LHCN-M2 (cell line): ENCODE results near the gene CHMP2A. TPM values are rescaled to one million over a fixed set of nuclear protein-coding genes. Genes with fewer than 3 reads are reported as not detected.
"Not testable (repeated sequence)": the region's sequence is repeated elsewhere in the genome, so short reads cannot be mapped to it uniquely, and the experiment has no call there.

ENCODE experiments used
- DNase-seq: peaks from one replicate; pipeline ENCODE4 v3.0.0-alpha.2; 2012; ENCODE audit warnings: low read depth
- total RNA-seq: library from RNA; depleted of rRNA; stranded (reverse); fragments of >200 nt; gene quantifications from 2 replicates; pipeline ENCODE4 v1.2.3, GENCODE V29; 2014

The CHMP2A gene
- total RNA-seq, 1 experiment from 2014 or later: 125 TPM

DNA sequence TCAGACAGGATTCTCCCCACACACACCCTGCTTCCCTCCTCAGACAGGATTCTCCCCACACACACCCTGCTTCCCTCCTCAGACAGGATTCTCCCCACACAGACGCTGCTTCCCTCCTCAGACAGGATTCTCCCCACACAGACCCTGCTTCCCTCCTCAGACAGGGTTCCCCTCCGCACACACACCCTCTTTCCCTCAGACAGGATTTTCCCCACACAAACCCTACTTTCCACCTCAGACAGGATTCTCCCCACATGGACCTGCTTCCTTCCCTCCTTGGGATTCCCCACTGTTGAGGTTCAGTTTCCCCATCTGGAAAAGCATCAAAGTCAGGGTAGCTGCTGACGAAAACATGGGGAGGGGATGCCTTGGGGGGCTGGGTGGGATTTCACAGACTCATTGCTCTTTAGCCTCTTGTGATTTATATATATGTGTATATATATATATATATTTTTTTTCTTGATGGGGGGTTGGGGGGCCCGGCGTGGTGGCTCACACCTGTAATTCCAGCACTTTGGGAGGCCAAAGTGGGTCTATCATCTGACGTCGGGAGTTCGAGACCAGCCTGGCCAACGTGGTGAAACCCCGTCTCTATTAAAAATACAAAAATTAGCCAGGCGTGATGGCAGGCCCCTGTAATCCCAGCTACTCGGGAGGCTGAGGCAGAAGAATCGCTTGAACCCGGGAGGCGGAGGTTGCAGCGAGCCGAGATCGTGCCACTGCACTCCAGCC is 12.1 kb downstream of the CHMP2A start:
- DNase-seq: not testable (repeated sequence)

DNA sequence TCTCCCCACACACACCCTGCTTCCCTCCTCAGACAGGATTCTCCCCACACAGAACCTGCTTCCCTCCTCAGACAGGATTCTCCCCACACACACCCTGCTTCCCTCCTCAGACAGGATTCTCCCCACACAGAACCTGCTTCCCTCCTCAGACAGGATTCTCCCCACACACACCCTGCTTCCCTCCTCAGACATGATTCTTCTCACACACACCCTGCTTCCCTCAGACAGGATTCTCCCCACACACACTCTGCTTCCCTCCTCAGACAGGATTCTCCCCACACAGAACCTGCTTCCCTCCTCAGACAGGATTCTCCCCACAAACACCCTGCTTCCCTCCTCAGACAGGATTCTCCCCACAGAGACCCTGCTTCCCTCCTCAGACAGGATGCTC is 15.7 kb downstream of the CHMP2A start:
- not testable (repeated sequence) for DNase-seq

DNA sequence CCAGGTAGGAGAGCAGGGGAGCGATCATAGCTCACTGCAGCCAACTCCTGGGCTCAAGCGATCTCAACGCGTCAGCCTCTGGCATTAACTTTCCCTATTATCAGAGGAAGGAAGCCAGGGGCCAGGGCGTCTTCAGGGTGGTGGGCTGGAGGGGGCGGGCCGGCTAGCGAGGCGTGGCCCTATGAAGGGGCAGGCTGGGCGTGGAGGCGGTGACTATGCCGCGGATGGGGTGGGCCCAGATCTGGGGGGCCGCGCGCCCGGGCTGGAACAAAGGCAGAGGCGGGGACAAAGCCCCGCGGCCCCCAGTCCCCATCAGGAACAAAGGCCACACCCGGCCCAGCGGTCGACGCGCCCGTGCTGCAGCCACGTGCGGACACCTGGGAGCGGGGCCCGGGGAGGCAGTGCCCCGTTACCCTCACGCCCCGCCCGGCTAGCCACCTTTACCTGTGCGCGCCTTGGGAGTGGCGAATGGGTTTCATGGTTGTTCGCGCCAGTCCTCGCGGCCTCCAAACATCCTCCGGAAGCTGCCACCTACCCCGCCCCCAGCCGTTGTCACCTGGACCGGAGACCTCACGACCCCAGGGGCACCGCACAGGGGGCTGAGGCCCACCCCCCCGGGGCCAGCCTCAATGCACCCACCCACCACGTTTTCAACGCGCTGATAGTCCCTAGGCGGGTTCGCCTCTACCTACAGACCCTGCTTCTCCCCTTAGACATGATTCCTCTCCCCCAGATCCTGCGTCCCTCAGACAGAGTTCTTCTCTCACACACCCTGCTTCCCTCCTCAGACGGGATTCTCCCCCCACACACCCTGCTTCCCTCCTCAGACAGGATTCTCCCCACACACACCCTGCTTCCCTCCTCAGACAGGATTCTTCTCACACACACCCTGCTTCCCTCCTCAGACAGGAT is 16.4 kb downstream of the CHMP2A start:
- no peak for DNase-seq

DNA sequence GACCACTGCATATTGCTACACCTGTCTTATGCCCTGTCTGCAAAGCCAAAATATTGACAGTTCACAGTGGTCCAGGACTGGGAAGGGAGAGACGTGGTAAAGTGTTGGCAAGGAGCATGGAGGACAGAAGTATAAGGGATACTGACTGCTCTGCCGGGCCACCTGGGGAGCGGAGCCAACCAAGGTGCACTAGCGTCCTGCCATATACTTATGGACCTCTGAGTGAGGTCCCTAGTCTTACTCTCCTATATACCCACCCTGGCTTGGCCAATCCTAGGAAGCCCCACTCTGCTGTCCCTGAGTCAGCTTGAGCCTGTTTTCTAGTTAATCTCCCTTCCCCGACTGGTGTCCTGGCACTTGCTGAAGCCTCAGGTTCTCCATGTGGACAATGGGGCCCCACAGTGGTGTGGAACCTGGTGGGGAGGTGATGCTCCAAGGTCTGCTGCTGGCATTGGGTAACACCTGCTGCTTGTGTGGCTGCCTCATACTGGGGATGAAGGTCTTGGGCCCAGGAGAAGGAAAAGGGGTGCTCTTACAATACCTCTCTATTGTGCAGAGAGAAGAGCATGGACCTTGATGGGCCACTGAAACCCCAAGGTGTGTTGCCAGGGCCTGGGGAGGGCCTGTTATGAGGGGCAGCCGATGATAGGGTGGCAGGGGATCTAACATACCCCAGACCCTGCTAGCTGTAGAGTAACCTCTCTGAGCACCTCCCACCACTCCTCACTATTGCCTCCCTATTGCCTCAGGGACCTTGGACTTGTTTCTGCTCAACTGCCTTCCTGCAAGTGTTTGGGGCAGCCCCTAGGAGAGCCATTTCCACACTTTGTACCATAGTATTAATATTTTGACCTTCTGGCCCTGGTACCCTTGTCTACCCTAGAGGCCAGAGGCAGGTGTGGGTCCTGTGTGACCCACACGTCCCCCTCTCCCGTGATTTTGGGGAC is 17.8 kb downstream of the CHMP2A start:
- DNase-seq: no peak

DNA sequence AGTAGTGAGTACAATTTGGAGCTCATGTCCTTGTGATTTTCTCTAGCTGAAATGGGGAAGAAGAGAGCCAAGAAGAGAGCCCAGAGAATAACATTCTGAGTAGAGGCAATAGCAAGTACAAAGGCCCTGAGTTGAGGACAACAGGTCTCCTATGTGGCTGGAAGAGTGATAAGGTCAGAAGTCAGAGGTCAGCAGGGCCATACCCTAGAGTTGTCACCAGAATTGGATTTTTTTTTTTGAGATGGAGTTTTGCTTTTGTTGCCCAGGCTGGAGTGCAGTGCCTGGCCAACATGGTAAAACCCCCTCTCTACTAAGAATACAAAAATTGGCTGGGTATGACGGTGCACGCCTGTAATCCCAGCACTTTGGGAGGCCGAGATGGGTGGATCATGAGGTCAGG is 19.0 kb downstream of the CHMP2A start:
- DNase-seq: no peak

DNA sequence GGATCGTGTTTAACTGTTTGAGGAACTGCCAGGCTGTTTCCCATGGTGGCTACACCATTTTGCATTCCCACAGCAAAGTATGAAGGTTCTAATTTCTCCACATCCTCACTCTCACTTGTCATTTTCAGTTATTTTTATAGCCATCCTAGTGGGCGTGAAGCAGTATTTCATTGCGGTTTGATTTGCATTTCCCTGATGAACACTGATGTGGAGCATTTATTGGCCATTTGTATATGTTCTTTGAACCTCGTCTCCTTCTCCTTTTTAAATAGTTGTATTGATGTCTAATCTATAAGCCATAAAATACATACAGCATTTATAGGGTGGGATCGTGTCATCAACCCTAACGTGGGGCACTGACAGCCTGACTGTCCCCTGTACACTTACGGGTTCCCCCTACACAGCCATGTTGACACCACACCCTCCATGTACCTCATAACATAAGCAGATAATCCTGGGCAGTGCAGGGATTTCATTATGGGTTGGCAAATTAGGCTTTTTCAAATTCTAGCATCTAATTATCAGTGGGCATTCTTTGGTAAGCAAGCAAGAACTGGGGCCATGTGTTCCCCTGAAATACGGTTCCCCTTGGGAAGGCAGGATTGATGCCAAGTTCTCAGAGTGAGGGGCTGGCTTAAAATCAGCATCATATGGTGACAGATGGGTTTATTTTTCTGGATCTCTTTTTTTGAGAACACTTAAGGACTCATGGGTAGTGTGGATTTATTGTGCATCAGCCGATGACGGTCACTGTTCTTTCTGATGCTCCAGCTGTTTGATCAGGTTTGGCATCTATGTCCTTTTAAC is 23.7 kb downstream of the CHMP2A start:
- DNase-seq: no peak

DNA sequence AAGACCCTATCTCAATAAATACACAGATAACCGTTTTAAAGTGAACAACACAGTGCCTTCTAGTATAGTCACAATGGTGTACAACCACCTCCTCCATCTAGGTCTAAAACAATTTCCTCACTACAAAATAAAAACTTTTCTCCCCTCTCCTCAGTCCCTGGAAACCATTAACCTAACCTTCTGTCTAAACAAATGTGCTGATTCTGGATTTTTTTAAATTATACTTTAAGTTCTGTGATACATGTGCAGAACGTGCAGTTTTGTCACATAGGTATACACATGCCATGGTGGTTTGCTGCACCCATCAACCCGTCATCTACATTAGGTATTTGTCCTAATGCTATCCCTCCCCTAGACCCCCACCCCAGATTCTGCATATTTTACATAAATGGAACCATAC is 25.5 kb downstream of the CHMP2A start:
- DNase-seq: no peak

DNA sequence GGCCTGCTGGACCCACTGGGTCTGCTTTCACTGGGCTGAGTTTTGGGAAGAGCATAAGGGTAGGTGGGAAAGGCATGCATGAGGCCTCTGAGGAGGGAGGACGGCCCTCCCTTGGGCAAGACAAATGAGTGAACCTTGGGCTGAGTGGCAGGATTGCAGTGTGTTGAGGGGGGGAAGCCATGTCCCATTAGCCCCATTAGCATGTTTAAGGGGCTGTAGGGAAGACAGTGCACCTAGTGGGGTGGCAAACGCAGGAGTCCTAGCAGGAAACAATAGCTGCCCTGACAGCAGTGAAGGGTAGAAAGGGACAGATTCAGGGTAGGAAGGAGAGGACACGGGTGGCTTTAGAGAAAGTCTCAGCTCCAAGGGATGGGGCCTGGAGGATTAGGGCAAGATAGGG is 32.2 kb downstream of the CHMP2A start:
- DNase-seq: no peak

DNA sequence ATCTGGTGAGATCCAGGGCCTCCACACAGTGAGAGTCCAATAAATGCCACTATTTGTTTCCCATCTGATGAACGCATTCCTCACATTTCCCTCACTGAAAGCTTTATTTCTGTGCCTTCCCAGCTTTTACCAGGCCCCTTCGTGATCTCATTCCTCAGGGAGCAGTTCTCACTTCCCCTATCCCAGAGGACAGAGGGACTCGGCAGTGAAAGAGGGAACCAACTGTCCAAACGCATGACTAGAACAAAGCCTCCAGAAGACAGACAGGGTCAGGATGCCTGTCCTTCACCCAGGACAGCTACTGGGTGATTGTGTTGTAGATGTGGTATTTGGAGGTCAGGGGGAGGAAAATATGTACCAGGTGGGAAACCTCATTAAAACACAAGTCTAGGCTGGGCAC is 33.3 kb downstream of the CHMP2A start:
- no peak for DNase-seq

DNA sequence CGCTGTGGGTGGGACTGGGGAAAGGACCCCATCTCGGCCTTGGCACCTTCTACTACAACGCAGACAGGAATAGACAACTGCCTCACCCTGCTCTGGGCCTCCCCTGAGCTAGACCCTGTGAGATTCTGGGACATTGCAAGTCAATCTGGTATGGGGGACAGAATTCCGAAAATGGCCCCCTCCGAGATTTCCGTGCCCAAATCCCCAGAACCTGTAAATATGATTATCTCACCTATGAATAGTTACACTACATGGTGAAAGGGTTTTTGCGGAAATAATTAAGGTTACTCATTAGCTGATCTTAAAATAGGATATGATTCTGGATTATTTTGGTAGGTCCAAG is 34.7 kb downstream of the CHMP2A start:
- DNase-seq: no peak

DNA sequence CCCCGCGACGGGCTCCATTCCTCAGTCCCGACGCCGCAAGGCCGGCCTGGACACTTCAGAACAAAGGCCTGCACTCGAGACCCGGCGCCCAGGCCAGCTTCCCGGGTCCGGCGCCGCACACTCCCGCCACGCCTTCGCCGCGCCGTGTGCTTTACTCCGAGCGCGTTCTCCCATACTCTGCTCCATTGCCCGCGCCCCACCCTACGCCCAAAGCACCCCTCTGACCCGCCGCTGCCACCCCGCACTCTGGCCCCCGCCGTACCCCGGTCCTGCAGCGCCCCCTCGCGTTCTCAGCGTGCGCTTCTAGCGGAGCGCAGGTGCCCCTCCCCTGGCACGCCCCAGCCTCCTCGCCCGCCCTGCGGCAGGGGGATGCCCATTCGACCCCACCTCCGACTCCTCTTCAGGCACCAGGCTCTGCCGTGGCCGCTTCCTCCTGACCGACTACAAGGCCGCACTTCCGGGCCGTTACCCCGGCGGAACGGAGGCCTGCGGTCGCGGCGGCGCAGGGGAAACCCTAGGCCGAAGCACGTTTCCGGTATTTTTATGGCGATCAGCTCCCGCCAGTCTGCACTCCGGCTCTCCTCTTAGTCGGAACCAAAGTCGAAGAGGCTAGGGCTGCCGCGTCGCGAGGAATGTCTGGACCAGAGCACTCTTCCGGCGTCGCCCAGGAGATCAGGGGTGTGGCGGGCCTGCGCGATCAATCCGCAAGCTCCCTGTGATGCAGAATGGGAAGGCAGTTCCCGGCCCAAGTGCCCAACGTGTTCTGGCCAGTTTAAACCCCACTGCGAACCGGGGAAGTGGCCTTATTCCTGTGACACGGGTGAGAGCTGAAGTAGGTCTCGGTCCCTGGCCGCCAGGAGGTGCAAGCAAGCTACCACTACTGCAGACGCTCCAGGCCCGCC is 35.3 kb downstream of the CHMP2A start, which contains the start of gene ZBTB45:
TSS of gene ZBTB45 (minus strand) at position 456 of the 902 bp plus-strand sequence. CDS start 2,137 bp downstream, outside the sequence.
- DNase-seq: peak; percentile 95

DNA sequence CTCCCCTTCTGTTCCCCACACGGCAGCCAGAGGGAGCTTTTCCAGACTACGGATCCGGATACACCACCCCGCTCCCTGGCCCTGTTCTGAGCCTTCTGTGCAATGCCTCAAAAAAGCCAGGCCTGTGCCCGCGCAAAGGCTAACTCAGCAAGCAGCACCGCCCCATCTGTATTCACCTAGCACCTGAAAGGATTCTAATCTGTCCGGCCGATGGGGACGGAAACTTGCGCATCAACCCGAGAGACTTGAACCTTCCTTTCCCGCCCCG is 35.9 kb downstream of the CHMP2A start:
- peak; percentile 69 for DNase-seq

DNA sequence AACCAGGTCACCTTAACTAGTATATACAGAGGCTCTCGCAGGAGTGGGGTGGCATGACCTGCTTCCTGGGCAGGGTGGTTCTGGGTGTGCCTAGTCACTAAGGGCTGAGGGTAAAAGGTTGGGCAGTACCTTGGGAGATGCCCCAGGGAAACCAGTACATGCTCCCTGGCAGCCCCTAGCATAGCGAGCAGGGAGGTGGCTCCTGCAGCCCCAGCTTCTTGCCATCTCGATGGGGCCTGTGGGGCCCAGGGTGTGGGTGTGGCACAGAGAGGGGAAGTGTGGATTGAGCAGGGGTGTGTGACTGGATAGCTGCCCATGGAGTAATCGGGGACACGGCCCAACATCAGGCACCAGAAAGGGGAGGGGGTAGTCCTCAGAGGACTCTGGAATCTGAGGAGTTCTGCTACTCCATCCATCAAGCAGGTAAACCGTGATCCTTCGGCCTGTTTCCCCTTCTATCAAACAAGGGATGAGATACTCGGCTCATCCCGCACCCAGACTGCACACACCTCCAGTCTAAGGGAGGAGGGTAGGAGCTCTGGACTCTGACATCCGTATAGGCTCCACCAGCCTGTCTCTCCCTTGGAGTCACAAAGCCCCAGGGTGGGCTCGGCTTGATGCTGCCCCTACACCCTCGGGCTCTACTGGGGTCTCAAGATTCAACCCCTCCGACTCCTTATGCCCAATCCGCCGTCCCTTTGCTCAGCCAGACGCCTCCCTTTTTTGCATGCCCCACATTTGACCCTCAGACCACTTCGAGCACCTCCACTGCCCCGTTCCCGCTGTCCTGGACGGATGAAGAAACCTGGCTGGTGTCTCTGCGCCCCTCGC is 36.4 kb downstream of the CHMP2A start:
- no peak for DNase-seq

DNA sequence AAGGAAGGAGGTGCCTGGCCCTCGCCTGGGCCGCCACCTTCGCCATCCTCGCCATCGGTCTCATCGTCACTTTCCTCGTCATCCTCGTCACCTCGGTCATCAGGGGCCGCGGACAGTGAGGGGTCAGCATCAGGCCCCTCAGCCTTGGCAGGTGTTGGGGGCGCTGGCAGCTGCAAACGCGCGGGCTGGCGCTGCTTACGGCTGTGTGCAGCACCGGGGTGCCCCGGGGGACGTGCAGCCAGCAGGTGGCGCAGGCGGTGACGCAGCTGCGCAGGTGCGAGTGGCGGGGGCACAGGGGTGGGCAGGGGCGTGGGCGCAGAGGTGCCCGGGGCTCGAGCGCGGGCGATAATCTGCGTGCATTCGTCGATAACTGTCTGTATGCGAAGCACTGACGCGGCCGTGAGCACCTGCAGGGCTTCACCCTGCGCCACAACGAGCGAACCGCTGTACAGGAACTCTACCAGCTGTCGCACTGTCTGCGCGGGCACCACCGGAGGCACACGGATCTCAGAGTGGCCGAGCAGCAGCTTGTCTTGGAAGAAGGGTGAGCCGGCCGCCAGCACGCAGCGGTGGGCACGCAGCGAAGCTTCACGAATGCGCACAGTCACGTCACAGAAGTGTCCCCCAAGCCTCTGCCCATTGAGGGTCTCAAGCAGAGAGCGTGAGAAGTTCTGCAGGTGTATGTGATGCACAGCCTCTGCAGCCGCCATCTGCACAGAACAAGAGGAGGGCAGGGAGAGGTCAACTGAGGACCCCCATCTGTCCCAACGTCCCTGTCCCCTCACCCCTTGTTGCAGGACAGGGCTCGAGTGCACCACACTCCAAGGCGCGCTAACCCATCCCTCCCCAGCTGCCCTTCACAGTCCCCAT is 37.7 kb downstream of the CHMP2A start:
- DNase-seq: no peak

DNA sequence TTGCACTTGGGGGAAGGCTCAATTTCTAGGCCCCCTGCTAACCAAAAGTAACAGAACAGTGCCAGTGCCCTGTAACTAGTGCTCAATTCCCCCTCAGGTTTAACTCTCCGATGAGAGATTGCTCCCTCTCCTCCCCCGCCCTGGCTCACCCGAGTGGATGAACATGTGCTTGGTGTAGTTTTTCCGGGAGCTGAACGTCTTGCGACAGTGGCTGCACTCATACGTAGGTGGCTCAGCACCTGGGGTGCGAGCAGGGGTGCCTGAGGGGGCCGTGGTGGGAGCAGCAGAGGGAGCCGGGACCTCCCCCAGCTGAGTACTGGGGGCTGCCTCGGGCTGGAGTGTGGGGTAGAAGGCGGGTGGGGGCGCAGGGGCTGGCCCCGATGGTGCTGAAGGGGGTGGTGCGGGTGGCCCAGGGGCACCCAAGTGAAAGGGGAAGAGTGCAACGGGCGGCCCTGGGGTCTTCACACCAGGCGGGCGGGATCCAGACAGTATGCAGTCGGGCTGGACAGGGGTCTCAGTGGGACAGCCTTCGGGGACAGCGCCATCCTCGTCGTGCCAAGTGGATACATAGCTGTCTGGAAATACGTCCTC is 38.6 kb downstream of the CHMP2A start:
- no peak for DNase-seq

DNA sequence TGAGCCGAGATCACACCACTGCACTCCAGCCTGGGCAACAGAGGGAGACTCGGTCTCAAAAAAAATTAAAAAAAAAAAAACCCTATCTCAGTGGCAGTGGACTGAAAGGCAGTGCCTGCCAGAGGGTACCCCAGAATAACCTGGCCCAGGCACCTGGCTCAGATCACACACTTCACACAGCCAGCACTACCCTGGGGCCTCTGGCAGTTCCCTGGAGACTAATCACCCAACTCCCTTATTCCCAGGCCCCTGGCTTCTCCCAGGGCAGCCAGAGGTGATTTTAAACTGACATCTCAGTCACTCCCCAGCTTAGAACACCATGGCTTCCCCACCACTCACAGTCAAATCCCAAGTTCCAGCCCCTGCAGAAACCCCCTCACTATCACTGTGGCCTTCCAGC is 39.6 kb downstream of the CHMP2A start:
- no peak for DNase-seq

DNA sequence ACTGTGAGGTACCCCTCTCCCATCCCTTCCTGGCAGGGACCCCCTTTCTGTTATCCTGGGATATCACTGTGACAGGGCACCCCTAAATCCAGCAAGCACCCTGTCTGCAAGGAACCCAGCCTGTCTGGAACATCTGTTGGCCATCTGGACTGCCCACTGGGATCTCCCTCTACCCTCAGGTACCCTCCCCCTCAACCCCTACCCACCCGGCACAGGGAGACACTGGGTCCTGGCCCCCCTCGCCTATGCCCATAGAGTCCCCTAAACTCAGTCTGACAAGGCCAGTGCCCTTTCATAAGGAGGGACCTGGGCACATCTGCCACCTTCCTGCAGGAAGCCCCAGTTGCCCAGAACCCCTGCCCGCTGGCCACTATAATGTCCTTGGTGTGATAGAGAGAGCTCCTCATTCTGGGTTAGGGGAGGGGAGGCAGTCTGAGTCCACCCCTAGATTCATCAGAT is 40.3 kb downstream of the CHMP2A start:
- no peak for DNase-seq
